MM.1S (cell line): Measurements from ENCODE around the gene STK10.

ENCODE experiments used
- DNase-seq: peaks from one replicate; pipeline ENCODE4 v3.0.0-alpha.2; 2015
- H2AFZ ChIP-seq: fragments of 300-600 bp; sonication (generic); 2 replicates; pipeline ENCODE4 v1.6.0; 2016; ENCODE audit warnings: antibody characterized with exemption, low read length
- H3F3A ChIP-seq: fragments of 300-600 bp; sonication (generic); 2 replicates; pipeline ENCODE4 v1.6.1; 2016; ENCODE audit warnings: mild to moderate bottlenecking, antibody characterized with exemption, low read length, moderate library complexity, mixed read lengths; ENCODE audit not compliant: insufficient read depth
- H3K27ac ChIP-seq: fragments of 300-600 bp; sonication (generic); 2 replicates; pipeline ENCODE4 v1.5.1; 2016; ENCODE audit warnings: mild to moderate bottlenecking, low read length
- H3K27me3 ChIP-seq: fragments of 300-600 bp; sonication (generic); replicated peaks from 2 replicates; pipeline ENCODE4 v1.6.0; 2016; ENCODE audit warnings: low read length; ENCODE audit not compliant: insufficient read depth
- H3K36me3 ChIP-seq: fragments of 300-600 bp; sonication (generic); replicated peaks from 2 replicates; pipeline ENCODE4 v1.6.1; 2016; ENCODE audit warnings: mild to moderate bottlenecking, low read length, mixed read lengths; ENCODE audit not compliant: insufficient read depth
- H3K4me1 ChIP-seq: fragments of 300-600 bp; sonication (generic); 2 replicates; pipeline ENCODE4 v1.6.1; 2016; ENCODE audit warnings: low read length, mixed read lengths
- H3K4me2 ChIP-seq: fragments of 300-600 bp; sonication (generic); 2 replicates; pipeline ENCODE4 v1.6.0; 2016; ENCODE audit warnings: low read depth, low read length
- H3K4me3 ChIP-seq: fragments of 300-600 bp; sonication (generic); 2 replicates; pipeline ENCODE4 v1.5.1; 2016; ENCODE audit warnings: low read length, mixed read lengths
- H3K79me2 ChIP-seq: fragments of 300-600 bp; sonication (generic); 2 replicates; pipeline ENCODE4 v1.6.1; 2016; ENCODE audit warnings: mixed run types, low read length, mixed read lengths
- H3K9ac ChIP-seq: fragments of 300-600 bp; sonication (generic); 2 replicates; pipeline ENCODE4 v1.6.1; 2016; ENCODE audit warnings: low read length, mixed read lengths
- H3K9me2 ChIP-seq: fragments of 300-600 bp; sonication (generic); replicated peaks from 2 replicates; pipeline ENCODE4 v1.6.1; 2016; ENCODE audit warnings: mild to moderate bottlenecking, low read length, mixed read lengths; ENCODE audit not compliant: insufficient read depth
- H3K9me3 ChIP-seq: fragments of 300-600 bp; sonication (generic); replicated peaks from 2 replicates; pipeline ENCODE4 v1.6.1; 2016; ENCODE audit warnings: mild to moderate bottlenecking, low read length, mixed read lengths; ENCODE audit not compliant: insufficient read depth
- H4K20me1 ChIP-seq: fragments of 300-600 bp; sonication (generic); 2 replicates; pipeline ENCODE4 v1.6.1; 2016; ENCODE audit warnings: mild to moderate bottlenecking, low read length, moderate library complexity, mixed read lengths; ENCODE audit not compliant: insufficient read depth
- CTCF ChIP-seq: fragments of 300-600 bp; sonication (generic); IDR thresholded peaks from 2 replicates; pipeline ENCODE4 v1.5.1; 2016; ENCODE audit warnings: antibody characterized with exemption, low read length, mixed read lengths
- EZH2 ChIP-seq: fragments of 300-600 bp; sonication (generic); optimal IDR thresholded peaks from 2 replicates; pipeline ENCODE3; 2017; ENCODE audit warnings: low read depth, mild to moderate bottlenecking, antibody characterized with exemption, low read length, mixed read lengths
- EZH2phosphoT487 ChIP-seq: fragments of 300-600 bp; sonication (generic); IDR thresholded peaks from 2 replicates; pipeline ENCODE4 v1.6.1; 2018; ENCODE audit warnings: antibody characterized with exemption, low read length

Gene STK10

GRCh38 chr5:172147857-172148256 is 40.2 kb downstream of the STK10 start:
- TF ChIP-seq EZH2 (no peak), CTCF (no peak), EZH2phosphoT487 (no peak)
- no peak overlapping the region for H3K4me2 ChIP-seq
- H3K4me1 ChIP-seq, result peaks cover 7% of the 10 kb centered on the region
- DNase-seq, result no peak
- no peaks in the 10 kb centered on the region for H4K20me1 ChIP-seq
- no peak overlapping the region for H3K27ac ChIP-seq
- no peak overlapping the region for H2AFZ ChIP-seq
- no peak overlapping the region for H3K9ac ChIP-seq
- peaks cover 5% of the 10 kb centered on the region; the same call in 1 of the 2 replicates for H3F3A ChIP-seq
- H3K27me3 ChIP-seq, result no peaks in the 10 kb centered on the region
- H3K9me2 ChIP-seq, result no peaks in the 10 kb centered on the region
- no peak overlapping the region for H3K4me3 ChIP-seq
- H3K79me2 ChIP-seq, result peaks cover 90% of the 10 kb centered on the region
- H3K9me3 ChIP-seq, result no peaks in the 10 kb centered on the region
- 0 out of 2 replicates have a peak, but pooled peaks cover 2% of the 10 kb centered on the region for H3K36me3 ChIP-seq

- DNase-seq, result no peak
- Histone ChIP-seq H3K9me3 (no peaks in the 10 kb centered on the region), H3K9ac (no peak overlapping the region), H3K79me2 (peaks cover 92% of the 10 kb centered on the region), H3K27ac (no peak overlapping the region), H3F3A (peaks cover 5% of the 10 kb centered on the region; the same call in 1 of the 2 replicates), H3K4me1 (peaks cover 7% of the 10 kb centered on the region), H3K9me2 (no peaks in the 10 kb centered on the region), H2AFZ (no peak overlapping the region), H3K36me3 (0 out of 2 replicates have a peak, but pooled peaks cover 2% of the 10 kb centered on the region), H3K27me3 (no peaks in the 10 kb centered on the region), H4K20me1 (no peaks in the 10 kb centered on the region), H3K4me2 (no peak overlapping the region), H3K4me3 (no peak overlapping the region)
- TF ChIP-seq EZH2phosphoT487 (no peak), EZH2 (no peak), CTCF (no peak)
Measured at GRCh38 chr5:172146748-172147092, 41.3 kb downstream of the STK10 start.

- H3K27me3 ChIP-seq, result no peaks in the 10 kb centered on the region
- H3F3A ChIP-seq, result peaks cover 5% of the 10 kb centered on the region; the same call in 1 of the 2 replicates
- no peak overlapping the region for H3K27ac ChIP-seq
- H3K4me1 ChIP-seq, result peaks cover 7% of the 10 kb centered on the region
- TF ChIP-seq EZH2phosphoT487, result no peak
- TF ChIP-seq CTCF, result no peak
- TF ChIP-seq EZH2, result no peak
- no peaks in the 10 kb centered on the region for H3K9me2 ChIP-seq
- H3K4me3 ChIP-seq, result no peak overlapping the region
- no peak for DNase-seq
- H3K9me3 ChIP-seq, result no peaks in the 10 kb centered on the region
- no peaks in the 10 kb centered on the region for H4K20me1 ChIP-seq
- H3K4me2 ChIP-seq, result no peak overlapping the region
- no peak overlapping the region for H3K9ac ChIP-seq
- H2AFZ ChIP-seq, result no peak overlapping the region
- 0 out of 2 replicates have a peak, but pooled peaks cover 2% of the 10 kb centered on the region for H3K36me3 ChIP-seq
- peaks cover 95% of the 10 kb centered on the region for H3K79me2 ChIP-seq
Measured at GRCh38 chr5:172145870-172146747, 41.9 kb downstream of the STK10 start.
